ENCODE data around the gene PTGER1. TPM values are rescaled to one million over a fixed set of nuclear protein-coding genes. Genes with fewer than 3 reads are reported as not detected.

Gene PTGER1
- total RNA-seq, 2 experiments from 2014 or later, result 0.23 TPM; not detected in 1

DNA sequence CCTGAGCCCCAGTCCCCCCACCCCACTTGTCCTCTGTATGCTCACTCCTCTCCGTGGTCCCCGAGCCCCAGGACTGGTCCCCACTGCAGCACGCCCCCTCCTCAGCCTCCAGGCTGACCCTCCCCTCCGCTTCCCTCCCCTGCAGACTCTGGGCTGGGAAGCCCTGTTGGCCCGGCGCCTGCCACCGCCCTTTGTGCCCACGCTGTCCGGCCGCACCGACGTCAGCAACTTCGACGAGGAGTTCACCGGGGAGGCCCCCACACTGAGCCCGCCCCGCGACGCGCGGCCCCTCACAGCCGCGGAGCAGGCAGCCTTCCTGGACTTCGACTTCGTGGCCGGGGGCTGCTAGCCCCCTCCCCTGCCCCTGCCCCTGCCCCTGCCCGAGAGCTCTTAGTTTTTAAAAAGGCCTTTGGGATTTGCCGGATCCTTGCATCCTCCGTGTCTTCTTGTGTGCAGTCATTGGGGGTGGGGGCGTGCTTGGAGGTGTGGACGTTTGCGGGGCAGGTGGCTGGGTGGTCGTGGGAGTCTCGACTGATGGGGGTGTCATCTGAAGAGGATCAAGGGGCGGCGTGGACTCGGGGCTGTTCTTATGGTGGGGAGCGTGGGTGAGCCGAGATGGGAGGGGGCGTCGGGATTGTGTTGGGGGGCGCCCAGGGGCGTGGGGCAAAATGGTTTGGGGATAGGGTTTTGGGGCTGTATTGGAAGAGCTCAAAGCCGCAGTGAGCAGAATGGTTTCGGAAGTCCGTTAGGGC lies 3.5 kb downstream of the PTGER1 start:
- CTCF ChIA-PET (ENCODE audit: unreplicated experiment), result interaction anchor here (0.6 to 0.7 kb wide), 2 partner anchors 39 to 46 kb away, joined by 3 to 4 read pairs; partner anchors contain the start of gene PKN1

DNA sequence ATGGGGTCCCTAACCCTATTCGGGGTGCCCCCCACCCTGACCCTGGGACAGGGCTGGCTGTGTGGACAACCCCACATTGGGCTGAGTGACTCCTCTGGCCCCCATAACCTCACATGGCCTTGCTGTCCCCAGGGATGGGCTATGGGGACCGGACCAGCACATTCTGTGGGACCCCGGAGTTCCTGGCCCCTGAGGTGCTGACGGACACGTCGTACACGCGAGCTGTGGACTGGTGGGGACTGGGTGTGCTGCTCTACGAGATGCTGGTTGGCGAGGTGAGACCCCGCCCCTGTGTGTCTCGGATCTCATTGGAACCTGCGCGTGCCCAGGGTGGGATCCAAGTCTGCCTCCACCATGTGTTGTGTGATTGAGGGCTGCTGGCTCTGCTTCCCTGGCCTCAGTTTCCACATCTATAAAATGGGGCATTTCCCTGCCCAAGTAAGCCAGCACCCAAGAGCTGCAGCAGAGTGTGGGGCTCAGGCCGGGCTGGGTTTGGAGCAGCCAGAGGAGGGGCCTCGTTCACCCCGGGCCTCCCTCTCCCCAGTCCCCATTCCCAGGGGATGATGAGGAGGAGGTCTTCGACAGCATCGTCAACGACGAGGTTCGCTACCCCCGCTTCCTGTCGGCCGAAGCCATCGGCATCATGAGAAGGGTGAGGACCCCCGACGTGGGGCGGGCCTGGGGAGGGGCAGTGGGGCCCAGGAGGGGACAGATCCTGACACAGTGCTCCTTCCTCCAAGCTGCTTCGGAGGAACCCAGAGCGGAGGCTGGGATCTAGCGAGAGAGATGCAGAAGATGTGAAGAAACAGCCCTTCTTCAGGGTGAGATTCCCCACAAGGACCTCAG lies 4.9 kb downstream of the PTGER1 start:
- Histone ChIP-seq H2AFZ (ENCODE audit: low read length) (no peak overlapping the region), H3K9me2 (ENCODE audit: insufficient read depth, low read length) (no peaks in the 10 kb centered on the region), H3K9me3 (ENCODE audit: low read length) (no peaks in the 10 kb centered on the region), H4K20me1 (ENCODE audit: insufficient read depth, low read length) (no peaks in the 10 kb centered on the region), H3K4me1 (ENCODE audit: insufficient read depth, low read length, poor library complexity, severe bottlenecking) (no peaks in the 10 kb centered on the region), H3K4me2 (ENCODE audit: low read length) (no peak overlapping the region), H3K4me3 (ENCODE audit: low read depth, low read length, poor library complexity, severe bottlenecking) (no peak overlapping the region), H3K79me2 (ENCODE audit: insufficient read depth, low read depth, low read length) (no peaks in the 10 kb centered on the region), H3K36me3 (ENCODE audit: insufficient read depth, low read length) (peaks cover 60% of the 10 kb centered on the region), H3K27ac (ENCODE audit: low read depth, low read length, poor library complexity, severe bottlenecking) (no peak overlapping the region)
- BruUV-seq (replicated peaks), result TSS peak; percentile 62
- intact Hi-C loops (cut with micrococcal nuclease; ENCODE audit: unreplicated experiment), result no loop called here
- no peak for DNase-seq (ENCODE audit: low spot score)
- CTCF ChIA-PET (ENCODE audit: unreplicated experiment), result no interaction called here
- no peak for TF ChIP-seq EZH2phosphoT487 (IDR thresholded peaks at IDR 0.05; ENCODE audit: borderline replicate concordance, low read depth, low read length)
- TF ChIP-seq, protein P1, sequence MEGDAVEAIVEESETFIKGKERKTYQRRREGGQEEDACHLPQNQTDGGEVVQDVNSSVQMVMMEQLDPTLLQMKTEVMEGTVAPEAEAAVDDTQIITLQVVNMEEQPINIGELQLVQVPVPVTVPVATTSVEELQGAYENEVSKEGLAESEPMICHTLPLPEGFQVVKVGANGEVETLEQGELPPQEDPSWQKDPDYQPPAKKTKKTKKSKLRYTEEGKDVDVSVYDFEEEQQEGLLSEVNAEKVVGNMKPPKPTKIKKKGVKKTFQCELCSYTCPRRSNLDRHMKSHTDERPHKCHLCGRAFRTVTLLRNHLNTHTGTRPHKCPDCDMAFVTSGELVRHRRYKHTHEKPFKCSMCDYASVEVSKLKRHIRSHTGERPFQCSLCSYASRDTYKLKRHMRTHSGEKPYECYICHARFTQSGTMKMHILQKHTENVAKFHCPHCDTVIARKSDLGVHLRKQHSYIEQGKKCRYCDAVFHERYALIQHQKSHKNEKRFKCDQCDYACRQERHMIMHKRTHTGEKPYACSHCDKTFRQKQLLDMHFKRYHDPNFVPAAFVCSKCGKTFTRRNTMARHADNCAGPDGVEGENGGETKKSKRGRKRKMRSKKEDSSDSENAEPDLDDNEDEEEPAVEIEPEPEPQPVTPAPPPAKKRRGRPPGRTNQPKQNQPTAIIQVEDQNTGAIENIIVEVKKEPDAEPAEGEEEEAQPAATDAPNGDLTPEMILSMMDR (conservative IDR thresholded peaks at IDR 0.05; ENCODE audit: low read length), result no peak
- POLR2A ChIA-PET, result no interaction called here

More for the DNA sequence above, 3.5 kb downstream of the PTGER1 start:
- BruUV-seq (replicated peaks), result no TSS peak
- Histone ChIP-seq H3K9me2 (ENCODE audit: insufficient read depth, low read length) (no peaks in the 10 kb centered on the region), H3K27ac (ENCODE audit: low read depth, low read length, poor library complexity, severe bottlenecking) (no peak overlapping the region), H3K4me3 (ENCODE audit: low read depth, low read length, poor library complexity, severe bottlenecking) (no peak overlapping the region), H3K36me3 (ENCODE audit: insufficient read depth, low read length) (peaks cover 47% of the 10 kb centered on the region), H4K20me1 (ENCODE audit: insufficient read depth, low read length) (no peaks in the 10 kb centered on the region), H3K4me1 (ENCODE audit: insufficient read depth, low read length, poor library complexity, severe bottlenecking) (no peaks in the 10 kb centered on the region), H3K9me3 (ENCODE audit: low read length) (no peaks in the 10 kb centered on the region), H3K4me2 (ENCODE audit: low read length) (no peak overlapping the region), H3K79me2 (ENCODE audit: insufficient read depth, low read depth, low read length) (no peaks in the 10 kb centered on the region), H2AFZ (ENCODE audit: low read length) (no peak overlapping the region)
- intact Hi-C loops (cut with micrococcal nuclease; ENCODE audit: unreplicated experiment), result loop anchor here (2.0 kb wide), 1 partner anchor 39 kb away; the partner anchor contains the start of gene PKN1
- no peak for DNase-seq (ENCODE audit: low spot score)
- POLR2A ChIA-PET, result no interaction called here
- no peak for TF ChIP-seq EZH2phosphoT487 (IDR thresholded peaks at IDR 0.05; ENCODE audit: borderline replicate concordance, low read depth, low read length)
- TF ChIP-seq, protein P1 (conservative IDR thresholded peaks at IDR 0.05; ENCODE audit: low read length), result no peak
